GM21825 (cell line): ENCODE data around the gene CREG2.

Source experiments
- ATAC-seq: cut with Tn5 transposase; IDR thresholded peaks from one replicate; pipeline ENCODE4 v1.9.1; 2021; ENCODE audit warnings: mild to moderate bottlenecking, moderate library complexity; ENCODE audit not compliant: unreplicated experiment

CREG2 gene, protein sequence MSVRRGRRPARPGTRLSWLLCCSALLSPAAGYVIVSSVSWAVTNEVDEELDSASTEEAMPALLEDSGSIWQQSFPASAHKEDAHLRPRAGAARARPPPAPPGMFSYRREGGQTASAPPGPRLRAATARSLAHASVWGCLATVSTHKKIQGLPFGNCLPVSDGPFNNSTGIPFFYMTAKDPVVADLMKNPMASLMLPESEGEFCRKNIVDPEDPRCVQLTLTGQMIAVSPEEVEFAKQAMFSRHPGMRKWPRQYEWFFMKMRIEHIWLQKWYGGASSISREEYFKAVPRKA

DNA sequence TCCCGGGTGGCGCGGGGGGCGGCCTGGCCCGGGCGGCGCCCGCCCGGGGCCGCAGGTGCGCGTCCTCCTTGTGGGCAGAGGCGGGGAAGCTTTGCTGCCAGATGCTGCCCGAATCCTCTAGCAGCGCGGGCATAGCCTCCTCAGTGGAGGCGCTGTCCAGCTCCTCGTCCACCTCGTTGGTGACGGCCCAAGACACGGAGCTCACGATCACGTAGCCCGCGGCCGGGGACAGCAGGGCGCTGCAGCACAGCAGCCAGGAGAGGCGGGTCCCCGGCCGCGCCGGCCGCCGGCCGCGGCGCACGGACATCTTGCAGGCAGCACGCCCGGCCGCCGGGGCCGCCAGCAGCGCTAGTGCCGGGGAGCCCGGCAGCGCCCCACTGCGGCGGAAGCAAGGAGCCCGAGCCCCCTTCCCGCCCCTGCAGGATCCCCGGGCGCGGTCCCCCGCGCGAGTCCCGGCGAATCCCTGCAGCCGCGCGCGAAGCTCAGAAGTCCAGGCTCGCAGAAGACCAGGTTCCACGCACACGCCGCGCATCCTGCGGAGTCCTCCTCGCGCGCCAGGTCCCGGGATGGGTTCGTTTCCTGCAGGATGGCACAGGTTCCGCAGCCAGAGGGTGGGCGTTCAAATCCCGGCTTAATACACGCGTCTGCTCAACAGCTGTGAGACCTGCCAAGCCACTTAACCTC is at the start of gene CREG2:
Gene CREG2 (minus strand): TSS at position 353 of the 684 bp plus-strand sequence. CDS start 46 bp downstream, at position 307.
- ATAC-seq, result no peak

DNA sequence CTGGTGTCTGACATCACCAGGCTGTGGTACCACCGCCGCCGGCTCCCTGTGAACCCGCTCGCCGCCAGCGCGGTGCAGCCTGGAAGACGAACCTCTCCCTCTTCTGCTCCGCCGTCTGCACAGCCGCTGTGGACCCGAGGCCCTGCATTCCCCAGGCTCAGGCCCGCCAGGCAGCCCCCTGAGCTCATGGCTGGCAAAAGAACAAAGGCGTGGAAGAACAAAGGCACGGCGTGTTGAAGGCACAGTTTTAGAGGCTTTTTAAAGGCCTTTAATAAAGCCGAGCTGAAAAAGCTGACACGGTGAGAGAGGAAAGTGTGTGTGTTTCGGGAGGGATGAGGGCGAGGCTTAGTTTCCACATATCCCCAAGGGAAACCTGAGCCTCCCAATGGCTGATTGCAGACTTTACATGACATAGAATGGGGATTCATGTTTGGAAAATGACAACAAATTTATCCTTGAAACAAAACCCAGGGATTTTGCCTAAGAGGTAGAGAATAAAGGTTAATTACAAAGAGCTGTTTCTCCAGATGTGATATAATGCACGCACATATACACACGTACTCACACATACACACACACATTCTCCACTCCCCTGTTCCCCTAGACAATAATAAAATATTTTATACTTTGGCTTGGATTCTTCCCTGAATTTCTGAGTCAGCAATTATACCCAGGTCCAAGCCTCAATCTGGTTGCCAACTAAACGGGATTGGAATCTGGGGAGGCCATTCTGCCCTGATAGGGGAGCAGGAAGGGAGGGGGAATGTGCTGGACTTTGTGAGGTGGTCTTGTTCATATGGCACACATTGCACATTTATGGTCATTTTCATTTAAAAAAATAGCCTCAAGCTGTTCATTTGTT is 47.9 kb upstream of the CREG2 start:
- ATAC-seq, result no peak

DNA sequence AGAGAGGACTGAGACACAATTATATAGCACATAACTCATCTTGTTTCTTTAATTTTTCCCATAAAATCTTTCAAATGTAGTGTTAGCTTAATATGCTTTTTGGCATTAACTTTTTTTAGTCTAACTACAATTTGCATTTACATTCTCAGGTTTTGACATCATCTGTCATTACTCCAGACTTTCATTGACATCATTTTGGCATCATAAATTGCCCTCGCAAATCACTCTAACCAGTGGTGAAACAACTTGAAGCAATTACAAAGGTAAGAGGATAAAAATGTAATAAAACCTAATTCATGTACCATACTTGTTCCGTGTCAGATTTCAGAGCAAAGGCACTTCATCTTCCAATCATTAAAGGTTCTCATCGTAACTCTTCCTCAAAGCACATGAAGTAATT is 46.2 kb upstream of the CREG2 start:
- ATAC-seq, result no peak

DNA sequence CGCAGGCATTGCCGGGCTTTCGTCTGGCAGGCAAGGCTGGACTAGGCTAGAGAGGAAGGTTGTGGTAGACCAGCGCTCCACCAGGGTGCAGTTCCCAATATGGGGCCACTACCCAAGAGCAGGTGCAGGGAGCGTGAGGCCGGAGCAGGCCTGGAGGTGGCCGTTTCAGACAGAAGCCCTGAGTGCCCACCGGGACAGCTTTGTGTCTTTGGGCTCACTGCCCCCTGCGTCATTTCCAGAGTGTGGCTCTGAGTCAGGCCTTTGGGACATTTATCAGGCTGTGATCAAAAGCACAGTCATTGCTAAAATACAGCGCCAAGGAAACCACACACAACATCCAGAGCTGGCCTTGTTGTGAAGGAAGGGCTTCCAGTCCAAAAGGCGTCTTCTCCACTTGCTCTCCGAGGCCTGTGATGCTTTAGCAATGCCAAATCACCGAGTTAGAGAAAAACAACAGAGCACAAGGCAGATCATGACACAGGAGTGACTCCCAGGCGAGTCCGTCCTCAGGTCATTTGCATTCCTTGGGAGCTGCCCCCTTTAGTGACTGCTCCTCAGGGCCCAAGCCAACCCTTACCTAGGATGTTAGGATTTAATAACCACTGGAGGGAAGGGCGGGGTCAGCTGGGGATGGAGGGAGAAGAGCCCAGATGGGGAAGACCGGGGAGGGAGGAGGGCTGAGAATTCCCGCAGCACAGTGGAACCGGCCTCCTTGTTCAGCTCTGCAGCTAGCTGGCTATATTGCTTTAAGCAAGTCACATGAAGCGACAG is 45.3 kb upstream of the CREG2 start:
- ATAC-seq, result no peak

DNA sequence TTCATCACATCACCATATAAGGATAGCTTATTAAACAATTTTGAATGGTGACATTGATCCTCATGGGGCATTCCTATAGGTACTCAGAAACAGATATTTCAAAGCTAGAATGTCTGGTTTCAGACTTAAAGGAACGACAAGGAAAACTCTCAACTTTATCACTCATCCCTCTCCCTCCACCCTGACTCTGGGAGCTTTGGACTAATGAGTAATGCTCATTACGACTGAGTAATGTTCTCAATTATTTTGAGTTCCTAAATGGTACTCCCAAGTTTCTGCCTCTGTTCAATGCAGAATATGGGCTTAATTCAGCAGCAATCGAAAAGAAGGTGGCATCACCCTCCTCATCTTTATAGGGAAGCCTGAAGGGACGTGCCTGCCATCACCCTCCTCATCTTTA is 44.2 kb upstream of the CREG2 start:
- ATAC-seq, result no peak

DNA sequence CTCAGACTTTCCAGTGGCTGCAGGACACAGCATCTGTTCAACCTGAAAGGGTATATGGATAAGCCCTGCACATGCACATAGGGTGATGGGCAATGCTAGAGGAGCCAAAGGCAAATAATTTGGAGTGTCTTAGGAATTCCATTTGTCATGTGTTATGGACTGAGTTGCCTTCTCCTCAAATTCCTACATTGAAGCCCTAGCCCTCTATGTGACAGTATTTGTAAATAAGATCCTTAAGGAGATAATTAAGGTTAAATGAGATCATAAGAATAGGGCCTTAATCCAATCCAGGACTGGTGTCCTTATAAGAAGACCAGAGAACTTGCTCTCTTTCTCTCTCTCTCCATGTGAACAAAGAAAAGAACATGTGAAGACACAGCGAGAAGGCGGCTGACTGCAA is 42.9 kb upstream of the CREG2 start:
- no peak for ATAC-seq

DNA sequence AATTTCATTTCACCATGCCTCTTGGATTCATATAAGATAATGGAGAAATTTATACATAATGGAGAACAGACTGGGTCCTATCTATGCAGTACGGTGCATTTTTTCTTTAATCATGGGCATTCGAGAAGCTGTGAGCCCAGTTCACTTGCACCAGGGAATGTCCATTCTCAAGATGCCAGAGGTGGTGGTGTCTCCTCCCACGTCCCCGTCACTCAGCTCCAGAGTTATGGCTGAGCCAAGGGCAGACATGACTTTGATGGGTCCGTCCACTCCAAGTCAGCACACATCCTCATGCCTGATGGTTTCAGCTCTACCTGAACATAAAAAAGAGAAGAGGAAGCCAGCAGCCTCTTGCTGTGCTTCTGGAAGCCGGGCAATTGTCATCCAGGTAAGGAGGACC is 42.1 kb upstream of the CREG2 start:
- no peak for ATAC-seq

DNA sequence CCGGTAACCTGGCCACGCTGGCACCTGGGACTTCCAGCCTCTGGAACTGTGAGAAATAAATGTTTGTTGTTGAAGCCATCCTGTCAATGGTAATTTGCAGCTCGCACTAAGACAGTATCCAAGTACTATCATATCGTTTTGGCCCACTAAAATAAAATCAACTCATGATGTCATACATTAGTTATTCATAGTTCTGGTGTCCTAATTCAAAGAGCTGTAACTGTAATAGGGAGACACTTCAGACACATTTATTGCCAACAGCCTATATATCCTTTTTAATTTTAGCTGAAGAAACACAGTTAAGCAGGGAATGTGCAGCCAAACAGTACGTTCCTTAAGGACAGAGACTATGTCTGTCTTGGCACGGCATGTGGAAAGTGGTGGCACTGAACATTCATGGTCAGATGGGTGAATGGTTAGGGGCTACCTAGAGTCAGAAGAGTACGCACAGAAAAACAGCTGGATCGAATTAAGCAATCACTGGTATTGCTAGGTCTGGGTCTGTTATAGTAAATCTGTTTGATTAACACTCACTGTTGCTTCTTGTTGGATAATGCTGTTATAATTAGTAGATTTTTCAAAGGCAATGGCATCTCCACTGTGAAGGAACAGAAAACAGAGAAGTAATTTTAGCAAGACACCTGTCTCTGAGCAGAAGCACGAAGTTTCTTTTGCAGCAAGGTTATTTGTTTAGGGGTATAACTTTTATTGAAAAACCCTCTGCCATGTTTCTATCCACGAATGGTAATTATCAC is 41.3 kb upstream of the CREG2 start:
- no peak for ATAC-seq

DNA sequence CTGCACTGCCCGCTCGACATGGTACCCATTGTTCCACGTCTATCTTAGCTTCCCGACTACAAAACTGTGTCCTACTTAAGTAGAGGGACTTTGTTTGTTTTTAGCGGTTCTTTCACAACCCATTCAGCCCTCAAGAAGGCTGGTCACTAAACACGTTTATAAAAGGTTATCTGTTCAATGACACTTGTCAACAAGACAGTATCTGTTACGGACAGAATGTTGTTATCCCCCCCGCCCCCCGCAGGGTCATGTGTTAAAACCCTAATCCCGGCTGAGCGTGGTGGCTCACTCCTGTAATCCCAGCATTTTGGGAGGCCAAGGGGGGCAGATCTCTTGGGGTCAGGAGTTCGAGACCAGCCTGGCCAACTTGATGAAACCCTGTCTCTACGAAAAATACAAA is 40.4 kb upstream of the CREG2 start:
- no peak for ATAC-seq

DNA sequence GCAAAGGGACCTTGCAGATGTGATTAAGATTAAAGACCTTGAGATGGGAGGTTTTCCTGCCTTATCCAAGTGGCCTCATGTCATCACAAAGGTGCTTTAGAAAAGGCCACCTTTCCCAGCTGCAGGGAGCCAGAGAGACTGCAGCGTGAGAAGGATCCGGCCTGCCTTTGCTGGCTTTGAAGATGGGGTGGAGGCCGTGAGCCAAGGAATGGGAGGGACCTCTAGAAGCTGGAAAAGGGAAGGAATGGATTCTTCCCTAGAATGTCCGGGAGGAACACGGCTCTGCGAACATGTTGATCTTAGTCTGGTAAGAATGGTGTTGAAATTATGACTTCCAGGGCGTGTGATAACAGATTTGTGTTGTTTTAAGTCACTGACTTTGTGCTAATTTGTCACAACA is 39.9 kb upstream of the CREG2 start:
- no peak for ATAC-seq

DNA sequence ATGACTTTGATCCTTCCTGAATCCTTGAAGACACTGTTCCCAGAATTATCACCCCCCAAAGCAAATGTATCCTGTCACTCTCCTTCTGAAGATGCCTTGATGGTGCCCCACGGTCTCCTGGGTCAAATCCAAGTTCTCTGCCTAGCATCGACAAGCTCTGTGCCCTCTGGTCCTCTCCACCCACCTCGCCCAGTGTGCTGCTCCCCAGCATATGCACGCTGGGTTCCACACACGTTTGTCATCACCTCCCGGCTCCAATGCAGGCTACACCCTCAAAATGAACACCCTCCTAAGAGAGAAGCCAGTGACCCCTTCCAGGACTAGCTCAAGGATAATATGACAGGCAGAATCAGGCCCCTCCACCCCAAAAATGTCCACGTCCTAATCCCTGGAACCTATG is 39.5 kb upstream of the CREG2 start:
- no peak for ATAC-seq

DNA sequence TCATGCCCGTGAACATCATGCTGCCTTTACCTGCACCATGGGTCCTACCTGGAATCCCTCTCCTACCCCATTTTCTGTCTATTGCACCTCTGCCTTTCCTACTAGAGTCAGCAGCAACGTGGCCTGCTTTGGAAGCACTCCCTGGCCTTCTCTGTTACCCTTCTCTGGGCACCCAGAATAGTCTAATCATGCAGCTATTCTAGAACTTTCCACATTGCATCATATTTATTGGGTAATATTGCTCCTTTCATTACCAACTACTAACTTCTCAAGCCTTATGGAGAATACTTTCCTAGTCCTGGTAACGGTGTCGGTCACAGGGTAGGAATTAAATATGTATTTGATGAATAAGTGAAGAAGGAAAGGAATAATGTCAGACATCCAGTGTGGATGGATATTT is 33.3 kb upstream of the CREG2 start:
- no peak for ATAC-seq

DNA sequence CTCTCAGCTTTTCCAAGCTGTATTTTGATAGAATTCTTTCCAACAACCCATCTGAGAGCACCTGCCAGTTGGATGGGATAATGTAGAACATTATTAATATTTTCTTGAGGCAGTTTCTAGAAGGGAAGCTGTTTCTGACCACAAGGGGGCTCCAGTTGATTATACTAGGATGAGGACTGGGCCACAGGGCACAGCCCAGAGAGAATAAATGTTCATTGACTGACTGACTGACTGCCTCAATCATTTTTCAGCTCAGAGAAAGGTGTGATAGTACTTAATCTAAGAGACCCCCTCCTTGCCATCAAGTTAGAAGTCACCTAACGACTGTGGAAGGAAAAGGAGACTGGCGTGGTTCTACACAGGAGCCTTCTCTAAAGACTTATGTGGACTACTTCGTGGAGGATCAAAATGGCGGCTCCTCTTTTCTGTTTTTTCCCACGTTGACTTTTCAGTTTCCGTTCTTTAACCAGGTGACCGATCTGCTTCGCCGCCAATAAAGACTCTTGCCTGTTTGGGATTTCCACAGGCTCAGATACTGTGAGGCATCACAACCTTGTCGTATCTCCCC is 31.9 kb upstream of the CREG2 start:
- no peak for ATAC-seq

DNA sequence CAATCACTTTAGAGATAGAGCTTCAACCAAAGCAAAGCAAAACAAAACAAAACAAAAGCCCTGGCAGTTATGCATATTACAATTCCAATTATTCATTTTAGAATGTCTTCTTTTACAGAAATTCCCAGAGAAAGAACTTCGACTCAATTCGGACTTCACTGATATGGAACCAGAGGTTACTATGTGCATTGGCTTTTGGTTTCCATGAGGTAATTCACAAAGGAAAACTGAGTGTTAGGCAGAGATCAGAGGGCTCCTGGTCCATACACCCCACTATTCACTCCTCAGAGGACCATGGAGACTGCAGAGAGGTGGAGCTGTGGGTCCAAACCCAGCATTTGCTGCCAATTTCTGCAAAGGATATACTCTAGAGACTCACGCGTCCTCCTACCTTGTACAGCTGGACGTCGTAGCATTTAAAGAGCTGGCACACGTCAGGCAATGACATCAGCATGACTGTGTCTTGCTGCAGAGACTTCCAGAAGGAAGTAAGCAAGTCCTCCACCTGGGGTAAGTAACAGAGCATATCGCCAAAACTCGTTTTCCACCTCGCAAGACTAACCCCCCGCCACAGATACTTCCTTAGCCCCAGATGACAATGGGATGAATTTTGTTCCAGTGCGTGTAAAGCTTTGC is 31.3 kb upstream of the CREG2 start:
- ATAC-seq, result no peak

DNA sequence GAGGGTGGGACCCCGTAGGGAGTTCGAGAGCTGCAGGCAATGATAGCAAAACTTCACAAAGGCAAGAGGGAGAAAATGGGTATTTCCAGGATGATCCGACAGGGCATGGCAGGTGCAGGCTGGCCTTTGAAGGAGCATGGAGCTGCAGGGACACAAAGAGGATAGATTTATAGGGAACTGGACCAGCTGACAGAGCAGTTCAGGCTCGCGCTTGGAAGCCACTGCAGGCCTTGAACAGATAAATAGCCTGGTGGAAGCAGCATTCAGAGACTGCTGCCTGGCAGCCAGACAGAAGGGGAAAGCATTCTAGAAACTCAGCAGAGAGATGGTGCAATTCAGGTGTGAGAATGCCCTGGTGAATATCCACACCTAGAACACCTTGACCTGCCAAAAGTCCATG is 29.3 kb upstream of the CREG2 start:
- no peak for ATAC-seq

DNA sequence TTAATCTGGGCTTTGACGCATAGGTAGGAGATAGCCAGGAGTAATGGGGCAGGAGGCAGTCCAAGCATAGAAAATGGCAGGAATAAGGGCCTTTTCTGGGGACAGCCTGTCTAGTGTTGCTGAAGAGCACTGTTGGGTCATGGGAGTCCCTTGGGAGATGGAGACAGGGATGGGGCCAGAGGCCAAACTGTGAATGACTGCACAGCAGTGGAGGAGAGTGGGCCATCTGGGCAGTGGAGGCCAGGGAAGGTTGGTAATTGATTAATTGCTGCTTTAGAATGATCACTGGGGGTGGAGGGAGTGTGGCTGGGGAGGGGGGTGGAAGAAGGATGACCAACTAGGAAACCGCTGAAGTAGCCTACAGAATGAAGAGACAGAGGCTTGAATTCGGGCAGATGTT is 28.6 kb upstream of the CREG2 start:
- ATAC-seq, result no peak

DNA sequence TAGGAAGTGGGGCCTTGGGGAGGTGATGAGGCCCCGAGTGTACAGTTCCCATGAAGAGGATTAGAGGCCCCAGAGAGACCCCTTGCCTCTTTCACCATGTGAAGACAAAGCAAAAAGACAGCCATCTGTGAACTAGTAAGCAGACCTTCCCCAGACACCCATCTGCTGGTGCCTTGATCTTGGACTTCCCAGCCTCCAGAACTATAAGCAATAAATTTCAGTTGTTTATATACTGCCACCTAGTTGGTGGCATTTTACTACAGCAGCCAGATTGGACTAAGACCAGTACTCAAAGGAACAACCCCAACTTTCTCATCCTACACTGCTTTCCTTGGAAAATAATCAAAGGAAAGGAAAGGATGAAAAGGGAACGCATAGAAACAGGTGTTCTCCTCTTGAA is 27.9 kb upstream of the CREG2 start:
- no peak for ATAC-seq

DNA sequence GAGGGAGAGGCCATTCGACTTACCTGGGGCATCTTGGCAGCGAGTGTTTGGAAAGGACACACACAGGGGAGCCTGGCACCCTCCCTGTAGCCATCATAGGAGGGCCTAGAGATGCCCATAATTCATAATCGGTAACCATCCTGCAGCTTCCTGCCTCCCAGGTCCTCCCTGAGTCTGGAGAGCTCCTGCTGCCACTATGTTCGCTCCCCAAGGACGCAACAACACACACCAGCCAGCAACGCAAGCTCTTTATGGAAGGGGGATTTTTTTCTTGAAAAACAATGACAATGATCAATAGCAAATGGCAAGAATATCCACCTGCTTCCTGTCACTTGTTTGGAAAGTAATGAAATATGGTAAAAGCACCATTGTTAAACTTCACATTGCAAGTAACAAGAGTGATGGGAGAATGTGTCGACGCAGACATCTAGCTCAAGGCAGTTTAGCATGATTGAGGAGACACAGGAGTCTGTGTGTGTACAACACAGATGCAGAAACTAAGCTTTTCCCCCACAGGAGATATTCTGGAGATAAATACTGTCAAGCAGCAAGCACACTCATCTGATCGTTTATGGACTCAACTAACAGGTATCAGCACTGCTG is 24.9 kb upstream of the CREG2 start:
- ATAC-seq, result no peak

DNA sequence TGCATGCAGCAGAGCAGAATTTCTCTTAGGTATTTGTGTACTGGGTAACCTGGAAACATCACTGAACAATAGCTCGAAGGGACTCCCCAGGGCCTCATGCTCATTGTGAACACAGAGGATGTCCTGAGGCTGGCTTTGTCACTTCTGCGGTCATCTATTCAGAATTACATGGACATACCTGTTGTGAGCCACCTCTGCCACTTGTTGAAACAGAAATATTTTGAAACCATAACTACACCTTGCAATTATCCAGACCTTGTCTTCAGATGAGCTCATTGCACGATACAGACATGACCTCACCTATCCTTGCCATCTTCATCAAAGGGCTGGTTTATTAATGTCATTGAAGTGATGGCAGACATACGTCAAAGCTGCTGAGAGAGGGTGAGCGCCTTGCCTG is 23.4 kb upstream of the CREG2 start:
- no peak for ATAC-seq
